ENCODE measurements around the gene EEFSEC. TPM values are rescaled to one million over a fixed set of nuclear protein-coding genes. Genes with fewer than 3 reads are reported as not detected.

The EEFSEC gene
- total RNA-seq, 1 donor from 2014 or later, result 11.3 TPM

DNA sequence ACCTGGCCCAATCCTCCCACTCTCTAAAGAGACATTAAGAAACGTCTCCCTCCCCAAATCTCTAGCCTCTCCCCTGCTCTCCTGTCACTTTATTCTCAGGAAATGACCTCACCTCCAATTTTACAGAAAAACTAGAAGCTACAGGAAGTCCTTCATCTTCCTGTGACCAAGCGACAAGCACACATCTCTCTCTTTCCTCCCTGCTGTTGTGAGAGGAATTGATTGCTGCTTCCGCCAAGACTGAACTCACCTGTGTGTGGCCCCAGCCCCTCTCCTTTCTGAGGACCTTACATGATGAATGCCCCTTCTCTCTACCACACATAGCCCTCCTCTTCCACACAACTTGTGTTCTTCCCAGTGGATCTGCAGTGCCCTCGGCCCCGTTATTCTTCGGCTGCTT, 295.2 kb downstream of the EEFSEC start:
- DNase-seq, result no peak

DNA sequence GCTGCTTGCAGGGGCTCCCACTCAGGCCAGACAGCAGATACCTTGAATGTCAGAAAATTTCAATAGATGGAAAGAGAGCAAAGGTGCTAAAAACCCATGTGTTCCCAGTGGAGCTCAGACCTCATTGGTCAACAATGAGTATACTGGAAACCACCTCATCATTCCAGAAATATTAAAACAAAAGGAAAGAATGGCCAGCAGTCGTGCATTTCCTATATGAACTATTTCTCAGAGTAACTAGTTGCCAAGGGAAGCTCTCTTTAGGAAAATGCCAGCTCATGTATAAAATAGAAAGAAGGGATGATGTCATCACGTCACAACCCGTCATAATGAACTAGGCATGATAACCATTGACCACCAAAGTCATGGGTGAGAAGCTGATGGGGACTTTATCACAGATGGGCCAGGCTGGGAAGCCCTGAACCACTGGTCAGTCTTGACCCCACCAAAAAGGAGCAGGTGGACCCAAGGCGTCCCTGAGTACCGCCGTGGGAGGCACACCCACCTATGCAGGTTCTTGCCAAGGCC, 295.9 kb downstream of the EEFSEC start:
- DNase-seq, result no peak

DNA sequence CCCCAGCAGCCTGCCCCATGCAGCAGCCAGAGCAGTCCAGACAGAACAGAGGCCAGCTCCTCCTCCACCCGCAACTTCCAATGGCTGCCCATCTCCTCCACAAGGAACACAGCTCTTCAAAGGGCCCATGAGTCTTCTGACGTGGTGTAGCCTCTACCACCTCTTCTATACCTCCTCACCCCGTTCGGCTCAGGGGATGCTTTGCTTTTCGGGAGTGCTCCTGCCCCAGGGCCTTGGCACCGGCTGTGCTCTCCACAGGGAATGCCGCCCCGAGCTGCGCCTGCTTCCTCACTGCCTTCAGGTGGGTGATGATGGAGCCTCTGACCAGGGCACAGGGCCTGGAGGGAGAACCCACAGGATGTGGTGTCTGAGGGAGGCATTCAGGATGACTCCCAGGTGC, 298.8 kb downstream of the EEFSEC start:
- no peak for DNase-seq

DNA sequence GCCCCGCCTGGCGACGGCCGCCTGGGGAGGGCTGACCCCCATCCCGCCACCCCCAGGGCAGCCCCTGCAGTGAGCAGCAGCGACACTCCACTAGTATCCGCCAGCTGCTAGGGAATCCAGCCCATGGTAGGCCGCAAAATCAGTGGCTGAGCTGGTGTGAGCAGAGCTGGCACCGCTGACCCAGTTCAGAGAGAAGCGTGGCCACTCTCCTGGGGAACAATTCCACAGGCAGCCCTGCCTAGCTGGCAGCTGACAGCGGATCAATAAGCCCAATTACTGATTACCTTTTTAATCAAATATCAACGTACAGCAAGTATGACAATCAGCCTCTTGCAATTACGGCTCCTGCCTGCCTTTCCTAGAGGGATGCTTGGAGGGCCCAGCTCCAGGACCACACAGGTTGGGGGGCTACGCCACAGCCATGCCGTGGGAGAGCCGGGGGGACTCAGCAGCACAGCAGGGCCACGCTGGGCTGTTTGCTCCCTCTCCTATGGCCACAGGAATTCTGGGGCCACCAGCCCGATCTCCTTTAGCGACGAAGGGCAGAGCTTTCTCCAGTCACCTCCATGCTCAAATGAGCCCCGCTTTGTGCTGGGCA, 299.5 kb downstream of the EEFSEC start:
- DNase-seq, result no peak

DNA sequence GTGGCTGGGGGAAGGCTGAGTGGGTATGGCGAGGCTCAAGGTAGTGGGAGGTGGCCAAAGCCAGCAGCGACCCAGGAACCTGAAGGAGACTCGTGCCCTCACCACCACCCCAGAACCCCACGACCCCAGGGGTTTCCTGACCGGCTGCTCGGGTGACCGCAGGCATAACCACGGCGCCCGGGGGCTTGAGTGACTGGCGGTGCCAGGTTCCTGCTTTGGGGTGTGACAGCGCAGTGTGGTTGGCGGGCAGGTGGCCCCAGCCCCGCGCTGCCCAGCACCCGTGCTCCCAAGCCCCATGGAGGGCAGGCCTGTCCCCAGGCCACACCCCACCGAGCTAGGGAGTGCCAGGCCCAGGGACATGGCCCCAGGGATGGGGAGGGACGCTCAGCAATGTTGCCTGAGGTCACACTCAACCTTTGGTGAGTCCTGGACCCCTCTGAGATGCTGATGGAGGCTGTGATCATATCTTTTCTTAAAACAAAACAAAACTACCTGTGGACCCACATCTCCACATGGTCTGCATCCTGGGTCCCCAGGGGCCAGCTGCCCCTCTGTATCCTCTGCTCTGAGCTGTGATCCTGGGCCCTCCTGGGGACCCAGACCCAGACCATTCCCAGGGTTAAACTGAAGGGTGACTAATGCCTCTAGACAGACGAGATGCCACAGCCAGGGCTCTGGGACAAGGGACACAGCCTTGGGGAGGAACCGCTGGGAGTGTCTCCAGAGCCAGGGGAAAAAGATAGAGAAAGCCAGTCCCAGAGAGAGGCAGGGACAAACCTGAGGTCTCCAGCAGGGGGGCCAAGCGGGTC, 300.4 kb downstream of the EEFSEC start:
- DNase-seq, result no peak

DNA sequence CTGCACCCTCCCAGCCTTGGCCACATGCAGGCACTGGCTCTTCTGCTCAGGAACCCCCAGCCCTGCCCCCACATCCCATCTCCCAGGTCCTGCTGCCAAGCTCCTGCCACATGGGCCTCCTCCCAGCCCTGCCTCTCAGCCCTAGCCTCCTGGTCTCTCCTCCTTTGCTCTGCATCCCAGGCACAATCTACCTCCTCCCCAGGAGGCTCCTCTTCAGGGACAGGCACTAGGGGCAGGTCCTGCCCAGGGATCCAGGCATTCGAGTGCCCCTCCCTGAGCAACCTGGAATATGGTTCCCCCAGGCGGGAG, 301.0 kb downstream of the EEFSEC start:
- no peak for DNase-seq

DNA sequence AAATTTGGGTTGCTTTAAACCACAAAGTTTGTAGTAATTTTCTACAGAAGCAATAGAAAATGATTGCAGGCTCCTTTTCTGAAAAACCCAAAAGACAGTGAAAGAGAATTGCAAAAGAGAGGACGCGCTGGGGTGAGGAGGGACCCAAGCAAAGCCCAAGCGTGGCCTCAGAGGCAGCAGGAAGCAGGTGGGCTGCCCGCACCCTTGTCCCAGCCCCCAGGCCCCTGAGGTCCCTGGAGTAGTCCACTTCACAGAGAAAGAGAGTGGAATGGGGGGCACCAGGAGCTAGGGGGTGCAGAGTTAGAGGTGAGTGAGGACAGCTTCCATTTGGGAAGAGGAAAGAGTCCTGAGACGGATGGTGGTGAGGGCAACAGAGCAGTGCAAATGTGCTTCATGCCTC, 301.8 kb downstream of the EEFSEC start:
- no peak for DNase-seq

DNA sequence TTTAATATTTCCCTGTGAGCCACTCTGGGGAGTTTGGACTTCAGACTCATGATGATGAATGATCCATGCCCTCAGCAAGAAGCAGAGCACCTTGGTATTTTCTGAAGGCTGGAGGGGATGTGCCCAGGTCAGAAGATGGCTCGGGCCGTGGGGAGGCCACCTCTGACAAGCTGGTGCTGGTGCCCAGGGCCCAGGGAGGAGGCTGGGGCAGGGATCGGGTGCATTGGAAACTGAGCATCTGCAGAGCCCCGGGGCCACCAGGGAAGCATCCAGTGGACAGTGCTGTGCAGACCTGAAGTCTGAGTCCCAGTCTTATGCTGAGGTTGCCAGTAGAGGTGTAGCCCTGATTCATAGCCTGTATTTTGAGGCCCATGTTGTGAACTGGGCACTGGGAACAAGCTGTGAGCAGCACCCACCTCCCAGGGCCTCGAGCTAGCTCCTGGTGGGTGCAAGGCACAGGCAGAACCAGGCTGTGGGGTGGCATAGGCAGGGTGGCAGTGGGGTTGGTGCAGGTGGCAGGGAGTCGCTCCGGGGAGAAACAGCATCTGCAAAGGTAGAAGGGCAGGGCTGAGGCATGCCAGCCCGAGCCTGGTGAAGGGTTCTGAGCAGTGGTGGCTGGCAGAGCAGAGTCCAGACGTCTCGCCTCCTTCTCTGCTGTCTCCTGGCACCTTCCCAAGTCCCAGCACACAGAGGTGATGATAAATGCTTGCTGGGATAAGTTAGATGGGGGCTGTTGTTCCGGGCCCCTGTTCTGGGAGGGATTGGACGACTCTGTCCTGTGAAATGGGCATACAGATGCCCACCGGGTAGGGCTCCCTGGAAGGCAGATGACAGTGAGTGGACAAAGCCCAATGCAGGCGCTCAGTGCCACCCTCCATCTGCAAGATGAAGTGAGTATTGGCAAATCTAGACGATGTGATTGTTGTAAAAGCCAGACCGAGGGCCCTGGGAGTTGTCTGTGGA, 302.8 kb downstream of the EEFSEC start:
- DNase-seq, result no peak

DNA sequence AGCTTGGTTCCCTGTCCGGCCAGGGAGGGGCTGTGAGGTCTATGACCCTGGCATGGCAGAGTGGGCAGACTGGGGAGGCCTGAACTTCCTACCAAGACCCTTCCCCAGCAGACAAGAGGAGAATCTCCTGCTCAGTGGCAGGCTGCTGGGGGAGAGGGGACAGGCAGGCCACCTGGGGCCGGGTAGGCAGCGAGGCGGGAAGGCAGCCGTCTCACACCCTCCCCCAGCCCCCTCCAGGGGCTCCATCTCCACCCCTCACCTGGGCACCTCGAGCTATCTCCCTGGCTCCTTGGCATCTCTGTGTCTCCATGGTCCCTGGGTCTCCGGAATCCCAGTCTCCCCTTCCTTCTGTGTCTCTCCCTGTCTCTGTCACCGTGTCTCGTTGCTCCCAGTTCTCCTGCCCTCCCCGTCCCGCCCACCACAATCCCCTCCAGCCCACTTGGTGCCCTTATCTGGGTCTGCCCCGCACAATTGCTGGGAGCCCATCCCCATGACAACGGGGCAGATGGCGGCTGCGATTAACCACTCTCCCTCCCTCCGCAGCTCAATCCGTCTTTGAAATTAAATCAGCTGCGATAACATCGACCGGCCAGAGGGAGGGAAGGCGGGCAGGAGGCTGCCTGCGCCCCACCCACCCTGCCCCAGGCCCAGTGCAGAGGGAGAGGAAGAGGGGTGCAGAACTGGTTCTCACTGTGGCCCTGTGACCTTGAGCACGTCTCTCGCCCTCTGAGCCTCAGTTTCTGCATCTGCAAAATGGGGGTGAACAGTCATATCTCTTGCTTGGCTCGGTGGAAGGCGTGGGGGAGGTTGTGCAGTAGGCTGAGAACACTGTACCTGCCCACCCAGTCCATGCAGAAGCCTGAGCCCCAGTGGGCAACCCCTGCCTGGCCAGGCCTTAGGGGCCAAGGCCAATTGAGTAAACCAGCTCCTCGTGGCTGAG, 303.8 kb downstream of the EEFSEC start:
- peak; percentile 12 for DNase-seq

DNA sequence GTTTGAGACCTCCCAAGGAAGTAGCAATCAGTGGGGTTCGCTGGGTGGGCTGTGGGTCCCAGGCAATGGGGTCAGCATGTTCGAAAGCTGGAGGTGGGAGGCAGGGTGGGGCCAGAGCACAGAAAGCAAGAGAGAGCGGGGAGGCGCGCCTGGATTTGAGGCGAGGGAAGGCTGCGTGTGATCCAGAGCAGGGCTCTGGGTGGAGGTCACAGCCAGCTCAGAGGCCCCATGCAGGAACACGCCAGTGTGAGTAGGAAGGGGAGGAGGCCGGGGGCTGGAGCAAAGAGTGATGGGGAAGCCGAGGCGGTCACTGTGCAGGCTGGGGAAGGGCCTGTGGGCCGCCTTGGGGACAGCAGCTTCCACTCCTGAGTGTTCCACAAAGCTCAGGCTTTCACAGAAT, 304.7 kb downstream of the EEFSEC start:
- DNase-seq, result no peak

Small RNA genes within 50 kb of the gene (small RNA-seq; reads per million reads assigned to genes)
- not detected for gene RNU6-823P (ENCODE audit: low replicate concordance)

Other genes starting within 250 kb of the EEFSEC start
- 38.2 TPM for gene KBTBD12, start 238.2 kb upstream of the EEFSEC start, total RNA-seq
- 122 TPM for gene SEC61A1, start 101.0 kb upstream of the EEFSEC start, total RNA-seq
- gene RUVBL1, start 29.7 kb upstream of the EEFSEC start, total RNA-seq, result 30.6 TPM

Data from tongue (tissue), 3 donors.